Measurements from ENCODE around the gene ETV3L.

GRCh38 chr1:157077394-157077793, 22.2 kb downstream of the ETV3L start:
- TF ChIP-seq CTCF (IDR thresholded peaks at IDR 0.05) (no peak), POLR2A (IDR thresholded peaks at IDR 0.05) (no peak)
